Liver (tissue), 9 donors: Measurements from ENCODE around the gene MVP. TPM values are rescaled to one million over a fixed set of nuclear protein-coding genes. Genes with fewer than 3 reads are reported as not detected.

Experiments
- DNase-seq: peaks from one replicate; pipeline ENCODE4 v3.0.0-alpha.2; 2017; ENCODE audit warnings: low spot score
- H3K27ac ChIP-seq, 2 donors: one replicate each; pipeline ENCODE4 v1.7.0; 2013; ENCODE audit warnings: inconsistent platforms in 2 of 2, low read length in 2 of 2, control low read depth in 1 of 2, low read depth in 1 of 2, mild to moderate bottlenecking in 1 of 2
- H3K27me3 ChIP-seq, 4 donors: one replicate each; pipeline versions ENCODE4 v1.6.1 to v1.7.0; 2013; ENCODE audit warnings: low read length in 3 of 4, inconsistent platforms in 1 of 4, mild to moderate bottlenecking in 1 of 4, moderate library complexity in 1 of 4; ENCODE audit not compliant: control insufficient read depth in 4 of 4, insufficient read depth in 4 of 4
- H3K36me3 ChIP-seq, 4 donors: one replicate each; pipeline versions ENCODE4 v1.6.1 to v1.7.0; 2013; ENCODE audit warnings: low read length in 3 of 4, mild to moderate bottlenecking in 3 of 4, low read depth in 1 of 4, moderate library complexity in 1 of 4; ENCODE audit not compliant: control insufficient read depth in 4 of 4, insufficient read depth in 3 of 4
- H3K4me1 ChIP-seq, 4 donors: one replicate each; pipeline versions ENCODE4 v1.6.1 to v1.7.0; 2013; ENCODE audit warnings: low read length in 3 of 4, mild to moderate bottlenecking in 3 of 4, moderate library complexity in 1 of 4; ENCODE audit not compliant: control insufficient read depth in 4 of 4, insufficient read depth in 4 of 4
- H3K4me3 ChIP-seq, 3 donors: one replicate each; pipeline versions ENCODE4 v1.6.1 to v1.7.0; 2013; ENCODE audit warnings: low read length in 3 of 3, control low read depth in 1 of 3, low read depth in 1 of 3, mild to moderate bottlenecking in 1 of 3
- H3K9ac ChIP-seq, 2 donors: one replicate each; pipeline ENCODE4 v1.7.0; 2013; ENCODE audit warnings: low read length in 2 of 2, mild to moderate bottlenecking in 2 of 2, moderate library complexity in 2 of 2, control low read depth in 1 of 2, low read depth in 1 of 2
- H3K9me3 ChIP-seq, 4 donors: one replicate each; pipeline versions ENCODE4 v1.6.1 to v1.7.0; 2013; ENCODE audit warnings: low read length in 3 of 4; ENCODE audit not compliant: control insufficient read depth in 4 of 4
- EGR1 ChIP-seq, 2 donors: IDR thresholded peaks; 2 replicates each; pipeline ENCODE4 v1.6.1; 2016 to 2018; ENCODE audit warnings: antibody characterized with exemption in 2 of 2, low read depth in 2 of 2
- FOXA1 ChIP-seq: IDR thresholded peaks from 2 replicates; pipeline ENCODE4 v1.6.1; 2016; ENCODE audit warnings: antibody characterized with exemption
- FOXA2 ChIP-seq: IDR thresholded peaks from 2 replicates; pipeline ENCODE4 v1.6.1; 2016; ENCODE audit warnings: antibody characterized with exemption
- GABPA ChIP-seq, 2 donors: IDR thresholded peaks in 1 of 2; conservative IDR thresholded peaks in 1 of 2; 2 replicates each; pipeline ENCODE4 v1.6.1; 2016; ENCODE audit warnings: antibody characterized with exemption in 2 of 2, mild to moderate bottlenecking in 1 of 2, moderate library complexity in 1 of 2
- HNF4A ChIP-seq, 2 donors: conservative IDR thresholded peaks; 2 replicates each; pipeline ENCODE4 v1.6.1; 2016; ENCODE audit warnings: antibody characterized with exemption in 2 of 2, mild to moderate bottlenecking in 2 of 2
- HNF4G ChIP-seq: IDR thresholded peaks from 2 replicates; pipeline ENCODE4 v1.6.1; 2016; ENCODE audit warnings: antibody characterized with exemption
- JUND ChIP-seq, 2 donors: IDR thresholded peaks; 2 replicates each; pipeline ENCODE4 v1.6.1; 2016; ENCODE audit warnings: antibody characterized with exemption in 2 of 2
- NR2F2 ChIP-seq: IDR thresholded peaks from 2 replicates; pipeline ENCODE4 v1.6.1; 2016; ENCODE audit warnings: antibody characterized with exemption
- RAD21 ChIP-seq, 2 donors: IDR thresholded peaks; 2 replicates each; pipeline ENCODE4 v1.6.1; 2016; ENCODE audit warnings: antibody characterized with exemption in 2 of 2, mild to moderate bottlenecking in 2 of 2
- RXRA ChIP-seq, 2 donors: IDR thresholded peaks; 2 replicates each; pipeline ENCODE4 v1.6.1; 2017 to 2018; ENCODE audit warnings: antibody characterized with exemption in 2 of 2, mild to moderate bottlenecking in 1 of 2
- YY1 ChIP-seq: IDR thresholded peaks from 2 replicates; pipeline ENCODE4 v1.6.1; 2016; ENCODE audit warnings: antibody characterized with exemption, mild to moderate bottlenecking
- WGBS: extraction: QIAGEN DNeasy Blood & Tissue Kit; methylation state at CpG from one replicate; pipeline ENCODE4 v1.1.7; 2013; 5-methylcytosine and 5-hydroxymethylcytosine counted together
- polyA plus RNA-seq, 2 donors: library from polyadenylated mRNA; stranded (reverse) in 1 of 2; unstranded in 1 of 2; fragments of 200-250 nt in 1 of 2; fragments of >200 nt in 1 of 2; fragmentation: Nextera tagmentation in 1 of 2; extraction: Ambion mirVana in 1 of 2; gene quantifications; one replicate each; pipeline versions ENCODE4 v1.2.1 to v1.2.3, GENCODE V29; 2013 to 2015
- total RNA-seq, 2 donors: library from RNA; depleted of rRNA; stranded (reverse); fragments of >200 nt; gene quantifications; one replicate each; pipeline ENCODE4 v1.2.3, GENCODE V29; 2014
- TF ChIP-seq, protein P1 (sequence below): IDR thresholded peaks from 2 replicates; pipeline ENCODE4 v1.6.1; 2016; ENCODE audit warnings: antibody characterized with exemption
- TF ChIP-seq, protein P2 (sequence below): IDR thresholded peaks from 2 replicates; pipeline ENCODE4 v1.6.1; 2016; ENCODE audit warnings: antibody characterized with exemption, mild to moderate bottlenecking
- donor health status: healthy.
- donor health status: healthy.
- donor health status: healthy.
- donor health status: healthy.
- donor health status: healthy.

Gene MVP
- total and polyA plus RNA-seq, 4 donors: 30.7 to 78.4 (median 50.7) TPM

DNA sequence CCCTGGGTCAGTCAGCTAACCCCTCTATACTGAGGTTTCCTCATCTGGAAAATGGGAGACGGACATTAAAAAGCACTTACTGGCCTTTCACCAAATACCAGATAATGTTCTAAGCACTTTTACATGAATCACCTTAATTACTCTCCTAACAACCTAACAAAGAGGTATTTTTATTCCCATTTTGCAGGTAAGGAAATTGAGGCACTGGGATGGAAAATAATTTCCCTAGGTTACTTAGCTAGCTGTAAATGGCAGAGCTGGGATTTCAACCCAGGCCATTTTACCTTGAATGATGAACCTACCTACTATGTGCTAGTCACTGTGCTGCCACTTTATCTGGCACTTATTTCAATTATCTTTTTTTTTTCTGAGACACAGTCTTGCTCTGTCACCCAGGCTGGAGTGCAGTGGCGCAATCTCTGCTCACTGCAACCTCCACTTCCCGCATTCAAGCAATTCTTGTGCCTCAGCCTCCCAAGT lies 26.0 kb upstream of the MVP start:
- WGBS: 98% methylated on average over 3 of the region's 3 CpGs
- H3K4me1 ChIP-seq: peaks cover 3 to 22% (median 12%) of the 10 kb centered on the region in 4 donors
- DNase-seq: no peak
- H3K27ac ChIP-seq: no peak overlapping the region
- no peak overlapping the region for H3K9ac ChIP-seq
- no peaks in the 10 kb centered on the region for H3K9me3 ChIP-seq
- no peaks in the 10 kb centered on the region for H3K27me3 ChIP-seq
- no peak for TF ChIP-seq RAD21 (IDR thresholded peaks at IDR 0.05)
- TF ChIP-seq GABPA (IDR thresholded peaks at IDR 0.05 in 1 of 2, conservative IDR thresholded peaks at IDR 0.05 in 1 of 2): no peak
- TF ChIP-seq FOXA1: no peak
- no peak for TF ChIP-seq FOXA2
- no peak for TF ChIP-seq HNF4G
- TF ChIP-seq, protein P1, sequence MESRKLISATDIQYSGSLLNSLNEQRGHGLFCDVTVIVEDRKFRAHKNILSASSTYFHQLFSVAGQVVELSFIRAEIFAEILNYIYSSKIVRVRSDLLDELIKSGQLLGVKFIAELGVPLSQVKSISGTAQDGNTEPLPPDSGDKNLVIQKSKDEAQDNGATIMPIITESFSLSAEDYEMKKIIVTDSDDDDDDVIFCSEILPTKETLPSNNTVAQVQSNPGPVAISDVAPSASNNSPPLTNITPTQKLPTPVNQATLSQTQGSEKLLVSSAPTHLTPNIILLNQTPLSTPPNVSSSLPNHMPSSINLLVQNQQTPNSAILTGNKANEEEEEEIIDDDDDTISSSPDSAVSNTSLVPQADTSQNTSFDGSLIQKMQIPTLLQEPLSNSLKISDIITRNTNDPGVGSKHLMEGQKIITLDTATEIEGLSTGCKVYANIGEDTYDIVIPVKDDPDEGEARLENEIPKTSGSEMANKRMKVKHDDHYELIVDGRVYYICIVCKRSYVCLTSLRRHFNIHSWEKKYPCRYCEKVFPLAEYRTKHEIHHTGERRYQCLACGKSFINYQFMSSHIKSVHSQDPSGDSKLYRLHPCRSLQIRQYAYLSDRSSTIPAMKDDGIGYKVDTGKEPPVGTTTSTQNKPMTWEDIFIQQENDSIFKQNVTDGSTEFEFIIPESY: no peak
- no peak for TF ChIP-seq YY1
- no peak for TF ChIP-seq EGR1 (IDR thresholded peaks at IDR 0.05; ENCODE audit: low read depth in 2 of 2)
- TF ChIP-seq, protein P2, sequence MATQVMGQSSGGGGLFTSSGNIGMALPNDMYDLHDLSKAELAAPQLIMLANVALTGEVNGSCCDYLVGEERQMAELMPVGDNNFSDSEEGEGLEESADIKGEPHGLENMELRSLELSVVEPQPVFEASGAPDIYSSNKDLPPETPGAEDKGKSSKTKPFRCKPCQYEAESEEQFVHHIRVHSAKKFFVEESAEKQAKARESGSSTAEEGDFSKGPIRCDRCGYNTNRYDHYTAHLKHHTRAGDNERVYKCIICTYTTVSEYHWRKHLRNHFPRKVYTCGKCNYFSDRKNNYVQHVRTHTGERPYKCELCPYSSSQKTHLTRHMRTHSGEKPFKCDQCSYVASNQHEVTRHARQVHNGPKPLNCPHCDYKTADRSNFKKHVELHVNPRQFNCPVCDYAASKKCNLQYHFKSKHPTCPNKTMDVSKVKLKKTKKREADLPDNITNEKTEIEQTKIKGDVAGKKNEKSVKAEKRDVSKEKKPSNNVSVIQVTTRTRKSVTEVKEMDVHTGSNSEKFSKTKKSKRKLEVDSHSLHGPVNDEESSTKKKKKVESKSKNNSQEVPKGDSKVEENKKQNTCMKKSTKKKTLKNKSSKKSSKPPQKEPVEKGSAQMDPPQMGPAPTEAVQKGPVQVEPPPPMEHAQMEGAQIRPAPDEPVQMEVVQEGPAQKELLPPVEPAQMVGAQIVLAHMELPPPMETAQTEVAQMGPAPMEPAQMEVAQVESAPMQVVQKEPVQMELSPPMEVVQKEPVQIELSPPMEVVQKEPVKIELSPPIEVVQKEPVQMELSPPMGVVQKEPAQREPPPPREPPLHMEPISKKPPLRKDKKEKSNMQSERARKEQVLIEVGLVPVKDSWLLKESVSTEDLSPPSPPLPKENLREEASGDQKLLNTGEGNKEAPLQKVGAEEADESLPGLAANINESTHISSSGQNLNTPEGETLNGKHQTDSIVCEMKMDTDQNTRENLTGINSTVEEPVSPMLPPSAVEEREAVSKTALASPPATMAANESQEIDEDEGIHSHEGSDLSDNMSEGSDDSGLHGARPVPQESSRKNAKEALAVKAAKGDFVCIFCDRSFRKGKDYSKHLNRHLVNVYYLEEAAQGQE: no peak
- no peak overlapping the region for H3K4me3 ChIP-seq
- peaks cover 0 to 17% (median 5%) of the 10 kb centered on the region in 4 donors for H3K36me3 ChIP-seq

DNA sequence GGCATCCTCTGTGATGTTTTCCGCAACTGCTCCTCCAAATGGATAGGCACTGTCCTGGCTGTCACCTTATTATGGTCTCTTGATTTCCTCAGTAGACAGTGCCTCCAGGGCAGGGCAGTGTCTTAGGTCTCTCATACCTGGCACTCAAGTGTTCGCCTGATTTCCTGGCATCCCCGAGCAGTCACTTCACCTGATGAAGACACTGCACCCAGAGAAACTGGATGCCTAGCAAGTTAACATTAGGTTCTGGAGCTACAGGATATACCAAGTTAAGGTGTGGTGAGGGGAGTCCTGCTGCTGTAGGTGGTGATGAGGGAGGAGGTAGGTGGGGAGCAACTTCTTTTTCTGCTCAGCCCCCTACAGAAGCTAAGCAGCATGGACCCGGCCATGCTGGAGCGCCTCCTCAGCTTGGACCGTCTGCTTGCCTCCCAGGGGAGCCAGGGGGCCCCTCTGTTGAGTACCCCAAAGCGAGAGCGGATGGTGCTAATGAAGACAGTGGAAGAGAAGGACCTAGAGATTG lies 17.8 kb upstream of the MVP start:
- H3K36me3 ChIP-seq: peaks cover 0 to 20% (median 6%) of the 10 kb centered on the region in 4 donors
- H3K4me3 ChIP-seq: no peak overlapping the region
- H3K9me3 ChIP-seq: no peaks in the 10 kb centered on the region
- H3K27ac ChIP-seq: no peak overlapping the region
- peaks cover 5 to 17% (median 11%) of the 10 kb centered on the region in 4 donors for H3K4me1 ChIP-seq
- H3K9ac ChIP-seq: no peak overlapping the region
- TF ChIP-seq JUND (IDR thresholded peaks at IDR 0.05): no peak
- no peak for TF ChIP-seq HNF4G
- no peak for TF ChIP-seq HNF4A (conservative IDR thresholded peaks at IDR 0.05)
- TF ChIP-seq, protein P2: no peak
- TF ChIP-seq FOXA1: no peak
- no peak for TF ChIP-seq RXRA (IDR thresholded peaks at IDR 0.05)
- TF ChIP-seq EGR1 (IDR thresholded peaks at IDR 0.05; ENCODE audit: low read depth in 2 of 2): no peak
- TF ChIP-seq NR2F2: no peak
- TF ChIP-seq GABPA (IDR thresholded peaks at IDR 0.05 in 1 of 2, conservative IDR thresholded peaks at IDR 0.05 in 1 of 2): no peak
- TF ChIP-seq, protein P1: no peak
- TF ChIP-seq YY1: no peak
- no peaks in the 10 kb centered on the region for H3K27me3 ChIP-seq
- DNase-seq: no peak
- WGBS: 96% methylated on average over 8 of the region's 8 CpGs
